GM19397 (cell line): ENCODE results near the gene LRRC8E.

Experiments used
- ATAC-seq: cut with Tn5 transposase; IDR thresholded peaks from one replicate; pipeline ENCODE4 v1.9.1; 2021; ENCODE audit warnings: mild to moderate bottlenecking, moderate library complexity; ENCODE audit not compliant: unreplicated experiment

Gene LRRC8E

GRCh38 chr19:7888145-7888825 lies at the start of gene LRRC8E:
TSS of gene LRRC8E (plus strand) at chr19:7888510. CDS start at chr19:7895604, 7,094 bp downstream.
- no peak for ATAC-seq

DNA sequence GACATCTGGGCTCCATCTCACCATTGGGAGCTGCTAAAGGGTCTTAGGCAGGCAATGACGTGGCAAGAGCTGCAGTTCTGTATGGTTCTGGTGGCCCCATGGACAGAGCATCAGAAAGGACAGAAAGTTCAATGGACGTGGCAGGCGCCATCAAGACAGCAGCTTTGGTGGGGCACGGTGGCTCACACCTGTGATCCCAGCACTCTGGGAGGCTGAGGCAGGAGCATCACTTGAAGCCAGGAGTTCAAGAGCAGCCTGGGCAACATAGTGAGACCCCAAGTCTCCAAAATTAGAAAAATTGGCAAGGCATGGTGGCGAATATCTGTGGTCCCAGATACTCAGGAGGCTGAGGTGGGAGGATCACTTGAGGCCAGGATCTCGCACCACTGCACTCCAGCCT lies 48.8 kb upstream of the LRRC8E start:
- ATAC-seq: no peak

- ATAC-seq: no peak
Observed at GRCh38 chr19:7840629-7841028, 47.7 kb upstream of the LRRC8E start.

DNA sequence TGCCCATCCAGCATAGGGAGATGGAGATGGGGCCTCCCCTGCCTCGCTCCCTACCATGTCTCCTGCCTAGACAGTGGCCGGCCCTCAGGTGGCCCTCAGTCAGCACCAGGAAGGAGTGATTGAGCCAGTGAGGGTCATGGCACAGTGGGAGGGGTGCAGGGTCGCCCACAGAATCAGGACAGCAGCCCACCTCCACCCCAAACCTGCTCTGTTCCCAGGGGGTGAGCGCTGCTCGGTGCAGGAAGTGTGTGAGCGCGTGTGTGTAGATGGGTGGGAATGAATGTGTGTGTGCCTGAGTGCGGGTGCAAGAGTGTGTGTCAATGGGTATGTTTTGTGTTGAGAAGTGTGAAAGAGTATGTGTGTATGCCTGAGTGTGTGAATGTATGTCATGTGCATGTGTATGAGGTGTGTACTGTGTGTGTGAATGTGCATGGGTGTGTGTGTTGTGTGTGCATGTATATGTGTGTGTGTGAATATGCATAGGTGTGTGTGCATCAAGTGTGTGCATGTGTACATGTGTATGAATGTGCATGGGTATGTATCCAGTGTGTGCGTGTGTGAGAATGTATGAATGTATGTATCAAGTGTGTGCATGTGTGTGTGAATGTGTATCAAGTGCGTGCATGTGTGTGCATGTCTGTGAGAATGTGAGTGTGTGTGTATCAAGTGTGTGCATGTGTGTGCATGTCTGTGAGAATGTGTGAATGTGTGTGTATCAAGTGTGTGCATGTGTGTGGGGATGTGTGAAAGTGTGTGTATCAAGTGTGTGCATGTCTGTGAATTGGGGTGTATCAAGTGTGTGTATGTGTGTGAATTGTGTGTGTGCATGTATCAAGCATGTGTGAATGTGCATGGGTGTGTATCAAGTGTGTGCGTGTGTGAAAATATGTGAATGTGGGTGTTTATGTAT lies 46.3 kb upstream of the LRRC8E start:
- ATAC-seq: no peak

GRCh38 chr19:7842661-7843294 lies 45.5 kb upstream of the LRRC8E start:
- no peak for ATAC-seq

DNA sequence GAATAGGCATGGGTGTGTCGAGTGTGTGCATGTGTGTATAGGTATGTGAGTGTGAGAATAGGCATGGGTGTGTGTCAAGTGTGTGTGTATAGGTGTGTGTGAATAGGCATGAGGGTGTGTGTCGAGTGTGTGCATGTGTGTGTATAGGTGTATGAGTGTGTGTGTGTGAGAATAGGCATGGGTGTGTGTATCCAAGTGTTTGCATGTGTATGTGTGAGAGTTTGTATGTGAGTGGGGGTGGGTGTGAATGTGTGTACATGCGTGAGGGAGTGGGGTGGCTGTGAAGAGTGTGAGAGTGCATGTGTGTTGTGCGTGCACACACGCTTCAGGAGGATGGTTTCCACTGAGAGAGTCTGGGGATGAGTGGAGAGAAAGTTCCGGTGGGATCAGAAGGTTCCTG lies 44.8 kb upstream of the LRRC8E start:
- ATAC-seq: no peak

DNA sequence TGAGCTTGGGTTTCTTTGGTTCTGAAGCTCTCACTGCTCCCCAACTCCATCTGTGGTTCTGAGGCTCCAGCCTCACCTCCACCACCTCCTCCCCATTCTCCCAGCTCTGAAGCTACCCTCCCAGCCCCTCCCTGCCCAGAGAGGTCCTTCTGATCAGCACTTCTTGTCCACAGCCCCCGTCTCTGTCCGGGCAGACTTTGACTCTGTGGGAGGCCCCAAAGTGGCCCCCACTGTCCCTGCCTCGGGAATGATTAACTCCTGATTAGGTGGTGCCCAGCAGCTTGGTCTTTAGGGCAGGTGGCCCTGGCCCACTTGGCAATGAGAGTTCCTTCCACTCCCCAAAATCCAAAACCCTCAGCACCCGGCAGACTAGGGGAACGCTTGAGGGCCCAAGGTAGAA lies 43.9 kb upstream of the LRRC8E start:
- ATAC-seq: no peak

- ATAC-seq: no peak
Observed at GRCh38 chr19:7844951-7845350, 43.4 kb upstream of the LRRC8E start.

DNA sequence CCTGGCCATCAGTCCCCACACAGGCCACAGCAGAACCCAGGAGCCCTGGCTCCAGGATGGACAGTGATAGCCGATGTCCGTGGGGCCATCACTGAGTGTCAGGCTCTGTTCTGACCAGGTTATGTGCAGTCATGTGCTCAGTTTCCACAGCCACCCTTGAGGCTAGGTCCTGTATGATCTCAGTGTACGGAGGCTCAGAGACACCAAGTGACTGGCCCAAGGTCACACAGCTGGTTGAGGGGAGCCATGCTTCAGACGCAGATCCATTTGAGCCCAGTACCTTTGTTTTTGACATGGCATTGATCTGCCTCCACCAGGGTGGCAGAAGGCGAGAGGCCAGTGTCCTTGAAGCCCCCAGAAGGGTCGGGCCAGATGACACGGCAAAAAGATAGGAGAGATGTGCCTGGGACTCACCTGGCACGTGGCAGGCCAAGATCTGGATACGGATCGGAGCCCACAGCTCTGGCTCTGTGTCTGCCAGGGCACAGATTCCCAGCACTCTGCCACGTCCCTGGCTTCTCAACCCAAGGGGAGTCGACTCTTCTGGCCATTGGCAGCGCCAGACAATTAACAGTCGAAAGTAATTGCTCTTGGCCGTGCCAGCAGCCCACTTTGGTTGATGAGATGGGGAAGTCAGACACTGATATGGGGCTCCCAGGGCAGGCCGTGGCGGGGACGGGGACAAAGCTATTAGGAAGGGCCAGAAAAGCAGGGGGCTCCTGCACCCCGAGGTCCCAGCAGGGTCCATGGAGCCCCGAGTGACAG lies 42.7 kb upstream of the LRRC8E start:
- ATAC-seq: no peak

GRCh38 chr19:7846155-7846646 lies 42.1 kb upstream of the LRRC8E start:
- no peak for ATAC-seq

DNA sequence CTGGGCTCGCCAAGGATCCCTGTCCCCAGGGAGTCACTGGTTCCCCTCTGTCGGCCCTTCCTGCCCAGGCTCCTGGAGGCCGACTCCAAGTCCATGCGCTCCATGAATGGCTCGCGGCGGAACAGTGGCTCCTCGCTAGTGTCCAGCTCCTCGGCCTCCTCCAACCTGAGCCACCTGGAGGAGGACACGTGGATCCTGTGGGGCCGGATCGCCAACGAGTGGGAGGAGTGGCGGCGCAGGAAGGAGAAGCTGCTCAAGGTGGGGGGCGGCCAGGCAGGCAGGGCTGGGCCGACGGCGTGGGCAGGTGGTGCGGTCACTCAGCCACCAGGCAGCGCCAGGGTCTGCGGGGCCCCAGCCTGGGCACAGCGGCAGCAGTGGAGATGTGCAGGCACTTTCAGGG lies 40.6 kb upstream of the LRRC8E start:
- no peak for ATAC-seq

DNA sequence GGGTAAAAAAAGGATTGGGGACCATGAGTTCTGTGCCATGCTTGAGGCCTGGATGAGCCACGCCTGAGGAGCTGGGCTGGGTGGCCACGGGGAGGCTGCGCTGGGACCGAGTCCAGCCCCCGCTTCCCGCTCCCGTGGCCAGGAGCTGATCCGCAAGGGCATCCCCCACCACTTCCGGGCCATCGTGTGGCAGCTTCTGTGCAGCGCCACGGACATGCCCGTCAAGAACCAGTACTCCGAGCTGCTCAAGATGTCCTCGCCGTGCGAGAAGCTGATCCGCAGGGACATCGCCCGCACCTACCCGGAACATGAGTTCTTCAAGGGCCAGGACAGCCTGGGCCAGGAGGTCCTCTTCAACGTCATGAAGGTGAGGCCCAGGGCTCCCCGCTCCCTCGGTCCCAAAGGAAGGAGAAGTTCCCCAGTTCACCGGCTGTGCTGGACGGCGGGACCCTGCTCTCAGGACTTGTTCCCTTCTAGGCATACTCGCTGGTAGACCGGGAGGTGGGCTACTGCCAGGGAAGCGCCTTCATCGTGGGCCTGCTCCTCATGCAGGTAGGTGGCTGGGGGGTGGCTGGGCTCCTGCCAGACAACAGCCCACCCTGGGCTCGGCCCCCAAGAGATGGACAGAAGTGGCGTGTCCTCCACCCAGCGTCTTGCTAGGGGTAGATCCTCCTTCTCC lies 39.4 kb upstream of the LRRC8E start:
- ATAC-seq: no peak

GRCh38 chr19:7849631-7849999 lies 38.7 kb upstream of the LRRC8E start:
- no peak for ATAC-seq

GRCh38 chr19:7850000-7850813 lies 38.1 kb upstream of the LRRC8E start:
- ATAC-seq: no peak

- ATAC-seq: no peak
Observed at GRCh38 chr19:7850945-7851622, 37.2 kb upstream of the LRRC8E start.

- no peak for ATAC-seq
Observed at GRCh38 chr19:7851623-7852500, 36.4 kb upstream of the LRRC8E start.

DNA sequence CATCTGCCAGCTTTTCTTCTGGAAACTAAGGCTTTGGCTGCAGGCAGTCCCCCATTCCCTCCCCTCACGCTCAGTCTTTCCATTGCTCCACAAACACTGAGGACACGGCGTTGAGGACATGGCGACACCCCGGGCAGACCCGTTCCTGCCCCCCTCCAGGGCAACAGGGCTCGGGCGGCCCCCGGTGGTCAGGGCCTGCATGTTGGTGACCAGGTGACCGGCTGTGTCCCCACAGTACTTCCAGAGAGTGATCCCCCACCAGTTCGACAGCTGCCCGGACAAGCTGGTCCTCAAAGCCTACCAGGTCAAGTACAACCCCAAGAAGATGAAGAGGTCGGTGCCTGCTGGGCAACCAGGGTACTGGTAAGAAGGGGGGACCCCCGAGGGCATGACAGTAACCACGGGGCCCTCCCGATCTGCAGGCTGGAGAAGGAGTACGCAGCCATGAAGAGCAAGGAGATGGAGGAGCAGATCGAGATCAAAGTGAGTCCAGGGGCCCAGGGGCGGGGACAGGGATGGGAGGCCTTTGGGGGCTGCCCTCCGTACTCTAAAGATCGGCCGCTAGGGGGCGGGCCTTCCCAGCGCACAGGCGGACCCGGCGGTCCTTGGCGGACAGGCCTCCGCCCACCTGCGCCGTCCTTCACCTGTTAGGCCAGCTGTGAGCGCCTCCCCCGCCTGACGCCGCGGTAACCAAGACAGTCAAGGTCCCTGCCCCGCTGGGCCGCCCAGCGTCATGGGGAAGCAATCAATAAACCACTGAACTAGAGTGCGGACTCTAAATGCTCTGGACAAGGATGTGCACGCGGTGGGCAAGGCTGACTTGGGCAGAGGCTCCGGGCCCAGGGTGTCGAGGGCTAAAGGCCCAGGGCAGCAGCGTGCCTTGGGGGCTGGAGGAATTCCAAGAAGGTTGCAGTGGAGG lies 35.2 kb upstream of the LRRC8E start:
- no peak for ATAC-seq
